Endothelial cell of umbilical vein (primary cell): Measurements from ENCODE around the gene UBR3. TPM values are rescaled to one million over a fixed set of nuclear protein-coding genes. Genes with fewer than 3 reads are reported as not detected.

Experiments used
- BruUV-seq: library from RNA; stranded (reverse); fragments of 400-500 nt; replicated peaks from 2 replicates; lab custom pipeline; 2021; lab: Mats Ljungman, UMichigan
- CTCF ChIA-PET: fragments of 300-600, 350-600 bp; sonication (Branson Sonifier 250); formaldehyde crosslinking; loops from one replicate; lab custom pipeline; 2021; ENCODE audit warnings: antibody characterized with exemption, inconsistent platforms; lab: Charles Lee
- POLR2A ChIA-PET: fragments of 300-600, 350-600 bp; sonication (Branson Sonifier 250); formaldehyde crosslinking; loops from one replicate; lab custom pipeline; 2021; ENCODE audit warnings: antibody characterized with exemption, inconsistent platforms; lab: Charles Lee
- DNase-seq: peaks from one replicate; pipeline ENCODE4 v3.0.0-alpha.2; 2011; ENCODE audit warnings: low read depth, low spot score
- FAIRE-seq: peaks from 2 replicates; lab custom pipeline; 2011; peaks lifted over from hg19 to GRCh38; lab: Jason Lieb, UNC
- H2AFZ ChIP-seq: 2 replicates; pipeline ENCODE4 v1.6.0; 2012; ENCODE audit warnings: low read depth, low read length, control low read depth, inconsistent platforms
- H3K27ac ChIP-seq: 2 replicates; pipeline ENCODE4 v1.5.1; 2011; ENCODE audit warnings: low read depth, mild to moderate bottlenecking, control low read depth, low read length, moderate library complexity; ENCODE audit not compliant: insufficient read depth
- H3K27me3 ChIP-seq, 2 experiments: 2 replicates each; pipeline versions ENCODE4 v1.6.0 to v1.6.1; 2011; ENCODE audit warnings: low read length in 2 of 2, mixed read lengths in 1 of 2; ENCODE audit not compliant: control insufficient read depth in 2 of 2, insufficient read depth in 2 of 2
- H3K36me3 ChIP-seq, 2 experiments: 2 replicates in 1 of 2; 3 replicates in 1 of 2; pipeline ENCODE4 v1.5.1; 2011; ENCODE audit warnings: low read length in 2 of 2, mild to moderate bottlenecking in 1 of 2, moderate library complexity in 1 of 2; ENCODE audit not compliant: control insufficient read depth in 2 of 2, insufficient read depth in 2 of 2; ENCODE audit errors: extremely low read depth in 1 of 2
- H3K4me1 ChIP-seq: 3 replicates; pipeline ENCODE4 v1.5.1; 2011; ENCODE audit warnings: mild to moderate bottlenecking, low read length; ENCODE audit not compliant: control insufficient read depth, insufficient read depth; ENCODE audit errors: extremely low read depth
- H3K4me2 ChIP-seq: 2 replicates; pipeline ENCODE4 v1.6.1; 2011; ENCODE audit warnings: low read length, control low read depth, mixed read lengths; ENCODE audit not compliant: insufficient read depth
- H3K4me3 ChIP-seq, 3 experiments: fragments of 200-600 bp in 1 of 3; sonication (generic), shearing (Covaris generic) in 1 of 3; replicated peaks in 1 of 3; 2 replicates each; pipeline ENCODE4 v1.5.1; 2011 to 2016; ENCODE audit warnings: control low read depth in 3 of 3, low read length in 3 of 3, mild to moderate bottlenecking in 2 of 3, inconsistent platforms in 1 of 3, low read depth in 1 of 3, moderate library complexity in 1 of 3; ENCODE audit not compliant: insufficient read depth in 1 of 3
- H3K79me2 ChIP-seq: 2 replicates; pipeline ENCODE4 v1.6.0; 2012; ENCODE audit warnings: low read length, inconsistent platforms; ENCODE audit not compliant: control insufficient read depth, insufficient read depth
- H3K9ac ChIP-seq: replicated peaks from 2 replicates; pipeline ENCODE3; 2011; ENCODE audit warnings: low read length, control low read depth; ENCODE audit not compliant: insufficient read depth; ENCODE audit errors: extremely low read depth
- H3K9me1 ChIP-seq: replicated peaks from 3 replicates; pipeline ENCODE4 v1.6.0; 2011; ENCODE audit warnings: mild to moderate bottlenecking, low read length; ENCODE audit not compliant: control insufficient read depth, insufficient read depth; ENCODE audit errors: extremely low read depth
- H3K9me3 ChIP-seq: replicated peaks from 2 replicates; pipeline ENCODE4 v1.5.1; 2012; ENCODE audit warnings: low read length, inconsistent platforms; ENCODE audit not compliant: control insufficient read depth, insufficient read depth
- H4K20me1 ChIP-seq: replicated peaks from 2 replicates; pipeline ENCODE3; 2011; ENCODE audit warnings: mild to moderate bottlenecking, low read length; ENCODE audit not compliant: control insufficient read depth, insufficient read depth; ENCODE audit errors: extremely low read depth
- EZH2 ChIP-seq: IDR thresholded peaks from 2 replicates; pipeline ENCODE4 v1.6.1; 2012; ENCODE audit warnings: borderline replicate concordance, low read depth, mild to moderate bottlenecking, moderate library complexity, low read length, inconsistent platforms; ENCODE audit not compliant: severe bottlenecking
- FOS ChIP-seq: IDR thresholded peaks from 2 replicates; pipeline ENCODE4 v1.6.1; 2011; ENCODE audit warnings: mild to moderate bottlenecking, low read length, moderate library complexity, borderline replicate concordance; ENCODE audit not compliant: insufficient read depth
- GATA2 ChIP-seq: IDR thresholded peaks from 2 replicates; pipeline ENCODE4 v1.7.0; 2011; ENCODE audit warnings: low read depth, mild to moderate bottlenecking, moderate library complexity, mixed read lengths, low read length; ENCODE audit not compliant: insufficient read length, insufficient read depth
- JUN ChIP-seq: IDR thresholded peaks from 2 replicates; pipeline ENCODE4 v1.6.1; 2011; ENCODE audit warnings: borderline replicate concordance, low read depth; ENCODE audit not compliant: insufficient read length, insufficient read depth
- MYC ChIP-seq: IDR thresholded peaks from one replicate; pipeline ENCODE4 v1.6.1; 2011; ENCODE audit warnings: mild to moderate bottlenecking, low read depth, low read length
- POLR2A ChIP-seq: IDR thresholded peaks from 2 replicates; pipeline ENCODE4 v1.6.1; 2012; ENCODE audit warnings: low read depth, mild to moderate bottlenecking, control low read depth, low read length
- POLR2AphosphoS5 ChIP-seq: IDR thresholded peaks from 2 replicates; pipeline ENCODE4 v1.6.1; 2012; ENCODE audit warnings: low read depth, mild to moderate bottlenecking, control low read depth, low read length, moderate library complexity; ENCODE audit not compliant: insufficient read depth
- dilution Hi-C: fragments of 300-500 bp; cut with MboI; formaldehyde crosslinking; loops from one replicate; pipeline ENCODE4 v1.15.0; 2019; ENCODE audit warnings: low sequenced_read_pairs; ENCODE audit not compliant: extremely low pct_ligation_motif_present
- intact Hi-C: fragments of 100-400 bp; cut with micrococcal nuclease; formaldehyde crosslinking; loops from one replicate; pipeline ENCODE4 v1.10.0; 2022
- polyA plus RNA-seq, 4 experiments: library from polyadenylated mRNA; depleted of rRNA in 3 of 4; stranded (reverse) in 3 of 4; unstranded in 1 of 4; fragments of >200 nt; gene quantifications; 2 replicates each; pipeline versions ENCODE4 v1.2.1 to v1.2.3, GENCODE V29; 2011 to 2012; ENCODE audit warnings: missing spikeins in 1 of 4
- total RNA-seq: library from RNA; stranded (reverse); gene quantifications from 2 replicates; pipeline ENCODE4 v1.2.3, GENCODE V29; 2021
- TF ChIP-seq, protein P1 (sequence below): IDR thresholded peaks from 2 replicates; pipeline ENCODE4 v1.6.1; 2011; ENCODE audit not compliant: insufficient read depth, insufficient read length
- TF ChIP-seq, protein P2 (sequence below), 2 donors: IDR thresholded peaks; 1 replicate in 1 of 2; 2 replicates in 1 of 2; pipeline ENCODE4 v1.5.1; 2011; ENCODE audit warnings: low read length in 2 of 2, mild to moderate bottlenecking in 2 of 2, moderate library complexity in 2 of 2, control low read depth in 1 of 2, inconsistent platforms in 1 of 2, low read depth in 1 of 2; ENCODE audit not compliant: insufficient read depth in 1 of 2; ENCODE audit errors: extremely low read depth in 1 of 2

Gene UBR3
- total and polyA plus RNA-seq, 2 donors (not counting 3 experiments of a cell fraction or from before 2014, with no cell fraction given): 5.3 to 27.5 TPM

DNA sequence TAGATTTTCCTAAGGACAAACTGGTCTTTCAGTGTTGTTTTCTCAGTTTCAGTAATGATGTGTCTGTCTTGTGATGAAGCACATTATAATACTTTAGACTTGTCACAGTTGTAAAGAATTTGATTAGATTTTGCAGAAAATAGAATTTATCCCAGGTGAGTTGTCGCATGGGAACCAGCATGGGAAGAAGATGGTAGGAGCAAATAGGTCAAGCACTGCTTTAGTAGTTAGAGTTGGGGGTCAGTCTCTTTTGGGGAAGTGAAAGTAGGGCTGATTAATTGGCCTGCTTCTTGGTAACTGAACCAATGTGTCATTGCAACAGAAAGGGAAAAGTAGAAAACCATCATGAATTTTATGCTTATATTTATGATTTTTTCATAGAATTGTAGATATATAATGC is 197.5 kb downstream of the UBR3 start:
- no peak overlapping the region for H3K4me2 ChIP-seq
- TF ChIP-seq JUN: no peak
- TF ChIP-seq GATA2: no peak
- TF ChIP-seq, protein P1, sequence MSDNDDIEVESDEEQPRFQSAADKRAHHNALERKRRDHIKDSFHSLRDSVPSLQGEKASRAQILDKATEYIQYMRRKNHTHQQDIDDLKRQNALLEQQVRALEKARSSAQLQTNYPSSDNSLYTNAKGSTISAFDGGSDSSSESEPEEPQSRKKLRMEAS: no peak
- no peaks in the 10 kb centered on the region for H3K27me3 ChIP-seq
- no peak overlapping the region for H3K27ac ChIP-seq
- no peaks in the 10 kb centered on the region for H3K79me2 ChIP-seq
- ChIA-PET CTCF (no interaction called here), POLR2A (no interaction called here)
- intact Hi-C loops (no loop called here), dilution Hi-C loops (no loop called here)
- no peak overlapping the region for H2AFZ ChIP-seq
- H4K20me1 ChIP-seq: no peaks in the 10 kb centered on the region
- no peak overlapping the region for H3K4me3 ChIP-seq
- H3K9me1 ChIP-seq: no peaks in the 10 kb centered on the region
- no peaks in the 10 kb centered on the region for H3K4me1 ChIP-seq
- DNase-seq (no peak), FAIRE-seq (no peak)
- H3K36me3 ChIP-seq: no peaks in the 10 kb centered on the region
- no peaks in the 10 kb centered on the region for H3K9me3 ChIP-seq
- no peak overlapping the region for H3K9ac ChIP-seq
- BruUV-seq: no TSS peak

DNA sequence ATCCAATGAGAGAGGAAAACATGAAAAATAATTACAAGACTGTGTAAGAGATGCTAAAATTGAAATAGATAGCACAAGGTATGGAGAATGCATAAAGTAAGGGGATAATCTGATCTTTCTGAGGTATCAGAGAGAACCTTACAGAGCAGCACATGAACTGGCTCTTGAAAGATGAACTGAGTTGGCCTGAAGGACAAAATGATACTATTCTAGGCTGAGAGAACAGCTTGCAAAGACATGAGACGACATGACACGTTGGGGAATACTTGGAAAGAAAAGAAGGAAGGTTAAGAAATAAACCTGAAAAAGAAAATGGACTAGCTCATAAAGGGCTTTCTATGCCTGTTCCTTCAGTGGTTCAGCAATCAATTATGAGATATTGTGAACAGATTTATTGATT is 198.0 kb downstream of the UBR3 start:
- no peaks in the 10 kb centered on the region for H3K9me1 ChIP-seq

More for the DNA sequence above, 198.0 kb downstream of the UBR3 start:
- H3K36me3 ChIP-seq: no peaks in the 10 kb centered on the region
- H3K4me1 ChIP-seq: no peaks in the 10 kb centered on the region
- dilution Hi-C loops (no loop called here), intact Hi-C loops (no loop called here)
- no peaks in the 10 kb centered on the region for H3K27me3 ChIP-seq
- no peak overlapping the region for H3K9ac ChIP-seq
- FAIRE-seq (no peak), DNase-seq (no peak)
- ChIA-PET POLR2A (no interaction called here), CTCF (no interaction called here)
- H3K79me2 ChIP-seq: no peaks in the 10 kb centered on the region
- BruUV-seq: no TSS peak
- TF ChIP-seq JUN (no peak), MYC (no peak), FOS (no peak), EZH2 (no peak), POLR2AphosphoS5 (no peak), GATA2 (no peak), POLR2A (no peak)
- TF ChIP-seq, protein P1: no peak
- TF ChIP-seq, protein P2, sequence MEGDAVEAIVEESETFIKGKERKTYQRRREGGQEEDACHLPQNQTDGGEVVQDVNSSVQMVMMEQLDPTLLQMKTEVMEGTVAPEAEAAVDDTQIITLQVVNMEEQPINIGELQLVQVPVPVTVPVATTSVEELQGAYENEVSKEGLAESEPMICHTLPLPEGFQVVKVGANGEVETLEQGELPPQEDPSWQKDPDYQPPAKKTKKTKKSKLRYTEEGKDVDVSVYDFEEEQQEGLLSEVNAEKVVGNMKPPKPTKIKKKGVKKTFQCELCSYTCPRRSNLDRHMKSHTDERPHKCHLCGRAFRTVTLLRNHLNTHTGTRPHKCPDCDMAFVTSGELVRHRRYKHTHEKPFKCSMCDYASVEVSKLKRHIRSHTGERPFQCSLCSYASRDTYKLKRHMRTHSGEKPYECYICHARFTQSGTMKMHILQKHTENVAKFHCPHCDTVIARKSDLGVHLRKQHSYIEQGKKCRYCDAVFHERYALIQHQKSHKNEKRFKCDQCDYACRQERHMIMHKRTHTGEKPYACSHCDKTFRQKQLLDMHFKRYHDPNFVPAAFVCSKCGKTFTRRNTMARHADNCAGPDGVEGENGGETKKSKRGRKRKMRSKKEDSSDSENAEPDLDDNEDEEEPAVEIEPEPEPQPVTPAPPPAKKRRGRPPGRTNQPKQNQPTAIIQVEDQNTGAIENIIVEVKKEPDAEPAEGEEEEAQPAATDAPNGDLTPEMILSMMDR (IDR thresholded peaks at IDR 0.05; ENCODE audit: extremely low read depth in 1 of 2, insufficient read depth in 1 of 2, low read depth in 1 of 2, low read length in 2 of 2): no peak
- no peak overlapping the region for H3K4me3 ChIP-seq
- H4K20me1 ChIP-seq: no peaks in the 10 kb centered on the region
- no peaks in the 10 kb centered on the region for H3K9me3 ChIP-seq
- no peak overlapping the region for H2AFZ ChIP-seq
- H3K4me2 ChIP-seq: no peak overlapping the region
- no peak overlapping the region for H3K27ac ChIP-seq
